Right renal pelvis (tissue), 4 donors: ENCODE measurements around the gene POC1B. TPM values are rescaled to one million over a fixed set of nuclear protein-coding genes. Genes with fewer than 3 reads are reported as not detected.

Experiments
- DNase-seq, 4 donors: peaks; one replicate each; pipeline ENCODE4 v3.0.0-alpha.2; 2013; ENCODE audit warnings: low read depth in 4 of 4, low spot score in 3 of 4, missing footprints in 1 of 4
- polyA plus RNA-seq, 4 donors: library from polyadenylated mRNA; unstranded; fragments of 120-200 nt; gene quantifications; one replicate each; pipeline ENCODE4 v1.2.1, GENCODE V29; 2013; ENCODE audit not compliant: insufficient read length in 4 of 4

Gene POC1B
- polyA plus RNA-seq, 4 donors, result 19.7 to 24.0 (median 22.3) TPM

- DNase-seq, result no peak
Measured at GRCh38 chr12:89391726-89392336, 134.0 kb downstream of the POC1B start.

- no peak for DNase-seq
Measured at GRCh38 chr12:89390802-89391673, 134.8 kb downstream of the POC1B start.

- no peak for DNase-seq
Measured at GRCh38 chr12:89389755-89390661, 135.8 kb downstream of the POC1B start.

GRCh38 chr12:89386138-89386537 lies 139.7 kb downstream of the POC1B start:
- no peak for DNase-seq

- no peak for DNase-seq
Measured at GRCh38 chr12:89384807-89385206, 141.0 kb downstream of the POC1B start.

- no peak for DNase-seq
Measured at GRCh38 chr12:89384050-89384758, 141.6 kb downstream of the POC1B start.

GRCh38 chr12:89383235-89384049 lies 142.4 kb downstream of the POC1B start:
- no peak for DNase-seq

GRCh38 chr12:89382328-89382727 lies 143.5 kb downstream of the POC1B start:
- DNase-seq, result no peak

GRCh38 chr12:89379839-89380467 lies 145.9 kb downstream of the POC1B start:
- DNase-seq, result no peak

- no peak for DNase-seq
Measured at GRCh38 chr12:89379148-89379838, 146.6 kb downstream of the POC1B start.

GRCh38 chr12:89376844-89377243 lies 149.0 kb downstream of the POC1B start:
- no peak for DNase-seq

GRCh38 chr12:89376202-89376529 lies 149.7 kb downstream of the POC1B start:
- no peak for DNase-seq

- DNase-seq, result no peak
Measured at GRCh38 chr12:89373763-89374572, 151.9 kb downstream of the POC1B start.

GRCh38 chr12:89372584-89373370 lies 153.1 kb downstream of the POC1B start:
- no peak for DNase-seq

- no peak for DNase-seq
Measured at GRCh38 chr12:89370850-89371249, 155.0 kb downstream of the POC1B start.

- DNase-seq, result no peak
Measured at GRCh38 chr12:89370421-89370831, 155.4 kb downstream of the POC1B start.
